HepG2 (cell line): ENCODE data around the gene P3R3URF. TPM values are rescaled to one million over a fixed set of nuclear protein-coding genes. Genes with fewer than 3 reads are reported as not detected.
A peak's percentile ranks its signal among the peaks of the same experiment; 100 is the strongest.

Source experiments
- ARID2 ChIP-seq: sonication (generic); formaldehyde crosslinking; IDR thresholded peaks from 2 replicates; pipeline ENCODE4 v1.8.1; 2022; ENCODE audit warnings: mild to moderate bottlenecking, missing genetic modification reagents, borderline replicate concordance
- ATM ChIP-seq: fragments of 450-650 bp; IDR thresholded peaks from 2 replicates; pipeline ENCODE4 v1.7.1; 2017; ENCODE audit warnings: mild to moderate bottlenecking, borderline replicate concordance
- DNMT3B ChIP-seq: conservative IDR thresholded peaks from 2 replicates; pipeline ENCODE4 v1.6.1; 2016; ENCODE audit warnings: missing biosample characterization, control low read depth
- HDAC1 ChIP-seq: sonication (generic); formaldehyde crosslinking; IDR thresholded peaks from 2 replicates; pipeline ENCODE4 v1.5.1; 2020; ENCODE audit warnings: mild to moderate bottlenecking, missing genetic modification reagents
- HOXA9 ChIP-seq: sonication (generic); formaldehyde crosslinking; IDR thresholded peaks from 2 replicates; pipeline ENCODE4 v1.8.1; 2022; ENCODE audit warnings: missing genetic modification reagents, mild to moderate bottlenecking, moderate library complexity, borderline replicate concordance
- KMT2B ChIP-seq: IDR thresholded peaks from 2 replicates; pipeline ENCODE4 v1.6.1; 2016; ENCODE audit warnings: missing genetic modification reagents, missing compliant biosample characterization
- MED13 ChIP-seq: sonication (generic); formaldehyde crosslinking; IDR thresholded peaks from 2 replicates; pipeline ENCODE4 v1.5.0; 2020; ENCODE audit warnings: missing genetic modification reagents
- PHF8 ChIP-seq: sonication (generic); formaldehyde crosslinking; IDR thresholded peaks from 2 replicates; pipeline ENCODE4 v1.5.0; 2020; ENCODE audit warnings: missing genetic modification reagents
- REXO4 ChIP-seq: sonication (generic); formaldehyde crosslinking; IDR thresholded peaks from 2 replicates; pipeline ENCODE4 v1.8.0; 2022; ENCODE audit warnings: missing genetic modification reagents, mild to moderate bottlenecking, borderline replicate concordance
- RXRB ChIP-seq: IDR thresholded peaks from 2 replicates; pipeline ENCODE4 v1.6.1; 2016; ENCODE audit warnings: borderline replicate concordance, missing genetic modification reagents, missing compliant biosample characterization
- SAP130 ChIP-seq: IDR thresholded peaks from 2 replicates; pipeline ENCODE4 v1.6.1; 2016; ENCODE audit warnings: low read depth
- SIN3A ChIP-seq: IDR thresholded peaks from 2 replicates; pipeline ENCODE4 v1.6.1; 2011; ENCODE audit warnings: low read depth, mild to moderate bottlenecking, control low read depth, low read length, borderline replicate concordance
- ZFYVE20 ChIP-seq: sonication (generic); formaldehyde crosslinking; IDR thresholded peaks from 2 replicates; pipeline ENCODE4 v1.8.0; 2023; ENCODE audit warnings: low read depth, mild to moderate bottlenecking, moderate library complexity, missing genetic modification reagents, borderline replicate concordance
- ZNF235 ChIP-seq: sonication (generic); formaldehyde crosslinking; IDR thresholded peaks from 2 replicates; pipeline ENCODE4 v1.8.1; 2023; ENCODE audit warnings: mild to moderate bottlenecking, missing genetic modification reagents, borderline replicate concordance
- ZNF292 ChIP-seq: sonication (generic); formaldehyde crosslinking; IDR thresholded peaks from 2 replicates; pipeline ENCODE4 v1.8.1; 2022; ENCODE audit warnings: mild to moderate bottlenecking, low read depth, missing genetic modification reagents, borderline replicate concordance
- ZNF563 ChIP-seq: sonication (generic); formaldehyde crosslinking; IDR thresholded peaks from 2 replicates; pipeline ENCODE4 v1.8.0; 2022; ENCODE audit warnings: mild to moderate bottlenecking, moderate library complexity, missing genetic modification reagents
- ZNF781 ChIP-seq: sonication (generic); formaldehyde crosslinking; IDR thresholded peaks from 2 replicates; pipeline ENCODE4 v1.5.1; 2020; ENCODE audit warnings: borderline replicate concordance, mild to moderate bottlenecking, missing genetic modification reagents; ENCODE audit errors: not compliant biosample characterization
- ZSCAN21 ChIP-seq: sonication (generic); formaldehyde crosslinking; IDR thresholded peaks from 2 replicates; pipeline ENCODE4 v1.8.0; 2022; ENCODE audit warnings: mild to moderate bottlenecking, missing genetic modification reagents, moderate library complexity, borderline replicate concordance
- ZSCAN29 ChIP-seq: sonication (generic); formaldehyde crosslinking; conservative IDR thresholded peaks from 2 replicates; pipeline ENCODE4 v1.4.0; 2020; ENCODE audit warnings: mild to moderate bottlenecking, missing genetic modification reagents
- polyA plus RNA-seq, 8 experiments: library from polyadenylated mRNA; depleted of rRNA in 3 of 8; stranded (reverse) in 7 of 8; unstranded in 1 of 8; fragments of >200 nt; fragmentation: Illumina TruSeq in 4 of 8; extraction: Trizol in 4 of 8; gene quantifications; 2 replicates each; pipeline versions ENCODE4 v1.2.1 to v1.2.3, GENCODE V29; 2011 to 2016; ENCODE audit warnings: low read depth in 4 of 8, missing spikeins in 1 of 8, mixed read lengths in 1 of 8; ENCODE audit not compliant: insufficient read depth in 1 of 8
- total RNA-seq, 5 experiments: library from RNA; depleted of rRNA; stranded (reverse); fragments of >200 nt; fragmentation: Illumina TruSeq; extraction: Trizol; gene quantifications; 2 replicates each; pipeline ENCODE4 v1.2.3, GENCODE V29; 2016; ENCODE audit warnings: low read depth in 1 of 5
- TF ChIP-seq, protein P1 (sequence below): sonication (generic); formaldehyde crosslinking; IDR thresholded peaks from 2 replicates; pipeline ENCODE4 v1.4.0; 2020; ENCODE audit warnings: missing genetic modification reagents, borderline replicate concordance
- TF ChIP-seq, protein P2 (sequence below): IDR thresholded peaks from 2 replicates; pipeline ENCODE4 v1.6.1; 2016; ENCODE audit warnings: control low read depth
- TF ChIP-seq, protein P3 (sequence below): sonication (generic); formaldehyde crosslinking; IDR thresholded peaks from 2 replicates; pipeline ENCODE4 v1.5.1; 2020; ENCODE audit warnings: mild to moderate bottlenecking, missing genetic modification reagents, moderate library complexity
- TF ChIP-seq, protein P4 (sequence below): sonication (generic); formaldehyde crosslinking; IDR thresholded peaks from 2 replicates; pipeline ENCODE4 v1.8.0; 2022; ENCODE audit warnings: mild to moderate bottlenecking, missing genetic modification reagents, moderate library complexity

Gene P3R3URF
- total and polyA plus RNA-seq, 2 of the 13 experiments (the other 11 are each of a cell fraction or from before 2014, with no cell fraction given) = not detected

DNA sequence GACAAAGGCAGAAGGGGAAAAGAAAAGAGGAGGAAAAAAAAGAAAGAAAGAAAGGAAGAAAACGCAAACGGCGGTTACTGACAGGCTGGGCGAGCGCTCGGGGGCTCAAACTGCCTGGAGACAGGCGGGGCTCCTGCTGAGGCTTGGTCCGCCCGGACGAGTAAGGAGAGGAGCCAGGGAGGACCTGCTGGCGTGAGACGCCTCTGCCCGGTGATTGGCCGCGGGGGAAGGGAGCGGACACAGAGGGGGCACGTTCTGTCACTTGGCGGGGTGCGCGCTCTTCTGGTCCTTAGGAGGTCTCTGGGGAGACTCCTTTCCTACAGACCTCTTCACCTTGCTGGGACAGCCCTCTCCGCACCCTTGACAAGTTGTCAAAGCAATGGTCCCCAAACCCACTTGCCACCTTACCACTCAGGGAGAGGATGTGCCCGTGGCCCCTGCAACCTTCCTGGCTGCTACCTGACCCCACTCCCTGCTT lies 43.1 kb downstream of the P3R3URF start (continued):
- TF ChIP-seq HDAC1 (CRISPR knock-in tag) (no peak), ZNF292 (CRISPR knock-in tag) (no peak), REXO4 (CRISPR knock-in tag) (no peak), ZNF235 (CRISPR knock-in tag) (no peak), SAP130 (CRISPR knock-in tag) (peak; percentile 17), HOXA9 (CRISPR knock-in tag) (no peak; the same call in 1 of the 2 replicates), KMT2B (CRISPR knock-in tag) (no peak), MED13 (CRISPR knock-in tag) (no peak), RXRB (no peak), ZSCAN29 (0 out of 2 replicates have a peak, but pooled peaks have one; percentile 6), PHF8 (CRISPR knock-in tag) (peak; percentile 54; the same call in 1 of the 2 replicates), DNMT3B (CRISPR knock-in tag) (peak; percentile 45), ATM (no peak), ZFYVE20 (CRISPR knock-in tag) (no peak), SIN3A (0 out of 2 replicates have a peak, but pooled peaks have one; percentile 4), ZNF781 (CRISPR knock-in tag) (no peak), ARID2 (peak; percentile 1; the same call in 1 of the 2 replicates), ZSCAN21 (no peak), ZNF563 (CRISPR knock-in tag) (no peak)
- TF ChIP-seq, protein P1, sequence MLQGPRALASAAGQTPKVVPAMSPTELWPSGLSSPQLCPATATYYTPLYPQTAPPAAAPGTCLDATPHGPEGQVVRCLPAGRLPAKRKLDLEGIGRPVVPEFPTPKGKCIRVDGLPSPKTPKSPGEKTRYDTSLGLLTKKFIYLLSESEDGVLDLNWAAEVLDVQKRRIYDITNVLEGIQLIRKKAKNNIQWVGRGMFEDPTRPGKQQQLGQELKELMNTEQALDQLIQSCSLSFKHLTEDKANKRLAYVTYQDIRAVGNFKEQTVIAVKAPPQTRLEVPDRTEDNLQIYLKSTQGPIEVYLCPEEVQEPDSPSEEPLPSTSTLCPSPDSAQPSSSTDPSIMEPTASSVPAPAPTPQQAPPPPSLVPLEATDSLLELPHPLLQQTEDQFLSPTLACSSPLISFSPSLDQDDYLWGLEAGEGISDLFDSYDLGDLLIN (CRISPR knock-in tag) = no peak
- TF ChIP-seq, protein P2, sequence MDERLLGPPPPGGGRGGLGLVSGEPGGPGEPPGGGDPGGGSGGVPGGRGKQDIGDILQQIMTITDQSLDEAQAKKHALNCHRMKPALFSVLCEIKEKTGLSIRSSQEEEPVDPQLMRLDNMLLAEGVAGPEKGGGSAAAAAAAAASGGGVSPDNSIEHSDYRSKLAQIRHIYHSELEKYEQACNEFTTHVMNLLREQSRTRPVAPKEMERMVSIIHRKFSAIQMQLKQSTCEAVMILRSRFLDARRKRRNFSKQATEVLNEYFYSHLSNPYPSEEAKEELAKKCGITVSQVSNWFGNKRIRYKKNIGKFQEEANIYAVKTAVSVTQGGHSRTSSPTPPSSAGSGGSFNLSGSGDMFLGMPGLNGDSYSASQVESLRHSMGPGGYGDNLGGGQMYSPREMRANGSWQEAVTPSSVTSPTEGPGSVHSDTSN = no peak
- TF ChIP-seq, protein P3, sequence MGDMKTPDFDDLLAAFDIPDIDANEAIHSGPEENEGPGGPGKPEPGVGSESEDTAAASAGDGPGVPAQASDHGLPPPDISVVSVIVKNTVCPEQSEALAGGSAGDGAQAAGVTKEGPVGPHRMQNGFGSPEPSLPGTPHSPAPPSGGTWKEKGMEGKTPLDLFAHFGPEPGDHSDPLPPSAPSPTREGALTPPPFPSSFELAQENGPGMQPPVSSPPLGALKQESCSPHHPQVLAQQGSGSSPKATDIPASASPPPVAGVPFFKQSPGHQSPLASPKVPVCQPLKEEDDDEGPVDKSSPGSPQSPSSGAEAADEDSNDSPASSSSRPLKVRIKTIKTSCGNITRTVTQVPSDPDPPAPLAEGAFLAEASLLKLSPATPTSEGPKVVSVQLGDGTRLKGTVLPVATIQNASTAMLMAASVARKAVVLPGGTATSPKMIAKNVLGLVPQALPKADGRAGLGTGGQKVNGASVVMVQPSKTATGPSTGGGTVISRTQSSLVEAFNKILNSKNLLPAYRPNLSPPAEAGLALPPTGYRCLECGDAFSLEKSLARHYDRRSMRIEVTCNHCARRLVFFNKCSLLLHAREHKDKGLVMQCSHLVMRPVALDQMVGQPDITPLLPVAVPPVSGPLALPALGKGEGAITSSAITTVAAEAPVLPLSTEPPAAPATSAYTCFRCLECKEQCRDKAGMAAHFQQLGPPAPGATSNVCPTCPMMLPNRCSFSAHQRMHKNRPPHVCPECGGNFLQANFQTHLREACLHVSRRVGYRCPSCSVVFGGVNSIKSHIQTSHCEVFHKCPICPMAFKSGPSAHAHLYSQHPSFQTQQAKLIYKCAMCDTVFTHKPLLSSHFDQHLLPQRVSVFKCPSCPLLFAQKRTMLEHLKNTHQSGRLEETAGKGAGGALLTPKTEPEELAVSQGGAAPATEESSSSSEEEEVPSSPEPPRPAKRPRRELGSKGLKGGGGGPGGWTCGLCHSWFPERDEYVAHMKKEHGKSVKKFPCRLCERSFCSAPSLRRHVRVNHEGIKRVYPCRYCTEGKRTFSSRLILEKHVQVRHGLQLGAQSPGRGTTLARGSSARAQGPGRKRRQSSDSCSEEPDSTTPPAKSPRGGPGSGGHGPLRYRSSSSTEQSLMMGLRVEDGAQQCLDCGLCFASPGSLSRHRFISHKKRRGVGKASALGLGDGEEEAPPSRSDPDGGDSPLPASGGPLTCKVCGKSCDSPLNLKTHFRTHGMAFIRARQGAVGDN (CRISPR knock-in tag) = peak; percentile 58; the same call in 1 of the 2 replicates
- TF ChIP-seq, protein P4, sequence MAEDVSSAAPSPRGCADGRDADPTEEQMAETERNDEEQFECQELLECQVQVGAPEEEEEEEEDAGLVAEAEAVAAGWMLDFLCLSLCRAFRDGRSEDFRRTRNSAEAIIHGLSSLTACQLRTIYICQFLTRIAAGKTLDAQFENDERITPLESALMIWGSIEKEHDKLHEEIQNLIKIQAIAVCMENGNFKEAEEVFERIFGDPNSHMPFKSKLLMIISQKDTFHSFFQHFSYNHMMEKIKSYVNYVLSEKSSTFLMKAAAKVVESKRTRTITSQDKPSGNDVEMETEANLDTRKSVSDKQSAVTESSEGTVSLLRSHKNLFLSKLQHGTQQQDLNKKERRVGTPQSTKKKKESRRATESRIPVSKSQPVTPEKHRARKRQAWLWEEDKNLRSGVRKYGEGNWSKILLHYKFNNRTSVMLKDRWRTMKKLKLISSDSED (CRISPR knock-in tag) = no peak
